SK-N-SH (cell line): ENCODE results near the gene PKP4. TPM values are rescaled to one million over a fixed set of nuclear protein-coding genes. Genes with fewer than 3 reads are reported as not detected.

Experiments used
- CTCF ChIA-PET: fragments of 300-600, 350-600 bp; formaldehyde crosslinking; extraction: SDS; loops from one replicate; lab custom pipeline; 2021; lab: Yijun Ruan, JAX
- POLR2A ChIA-PET: fragments of 350-600 bp; sonication (Branson Sonifier 250); formaldehyde crosslinking; extraction: SDS; loops from one replicate; lab custom pipeline; 2020; ENCODE audit warnings: antibody characterized with exemption, inconsistent platforms; lab: Yijun Ruan, JAX
- DNase-seq: peaks from one replicate; pipeline ENCODE4 v3.0.0; 2012
- H2AFZ ChIP-seq: fragments of 200-600 bp; sonication (generic); 2 replicates; pipeline ENCODE4 v1.8.1; 2016; ENCODE audit warnings: antibody characterized with exemption, mild to moderate bottlenecking, low read depth
- H3F3A ChIP-seq: fragments of 200-600 bp; sonication (generic); replicated peaks from 2 replicates; pipeline ENCODE3; 2016; ENCODE audit warnings: antibody characterized with exemption, mild to moderate bottlenecking; ENCODE audit not compliant: insufficient read depth
- H3K27ac ChIP-seq, 2 experiments: fragments of 200-500 bp in 1 of 2; fragments of 200-600 bp in 1 of 2; sonication (Bioruptor generic) in 1 of 2; sonication (generic), shearing (Covaris generic) in 1 of 2; 2 replicates each; pipeline versions ENCODE4 v1.5.1 to v1.6.1; 2014 to 2016; ENCODE audit warnings: low read depth in 2 of 2, inconsistent platforms in 1 of 2, low read length in 1 of 2, mild to moderate bottlenecking in 1 of 2, mixed read lengths in 1 of 2
- H3K27me3 ChIP-seq: fragments of 200-600 bp; sonication (generic), shearing (Covaris generic); 2 replicates; pipeline ENCODE4 v1.6.1; 2016; ENCODE audit warnings: mixed run types; ENCODE audit not compliant: insufficient read depth
- H3K36me3 ChIP-seq, 2 experiments: fragments of 200-500 bp in 1 of 2; fragments of 200-600 bp in 1 of 2; sonication (Bioruptor generic) in 1 of 2; sonication (generic) in 1 of 2; replicated peaks in 1 of 2; 2 replicates each; pipeline versions ENCODE3 to v1.5.1; 2014 to 2016; ENCODE audit warnings: low read length in 1 of 2, mild to moderate bottlenecking in 1 of 2; ENCODE audit not compliant: insufficient read depth in 2 of 2, control insufficient read depth in 1 of 2
- H3K4me1 ChIP-seq, 2 experiments: fragments of 200-500 bp in 1 of 2; fragments of 200-600 bp in 1 of 2; sonication (Bioruptor generic) in 1 of 2; sonication (generic), shearing (Covaris generic) in 1 of 2; 2 replicates each; pipeline versions ENCODE4 v1.5.1 to v1.6.1; 2014 to 2016; ENCODE audit warnings: low read depth in 1 of 2, low read length in 1 of 2, mixed run types in 1 of 2; ENCODE audit not compliant: insufficient read depth in 2 of 2, control insufficient read depth in 1 of 2
- H3K4me2 ChIP-seq: fragments of 200-600 bp; sonication (generic), shearing (Covaris generic); 2 replicates; pipeline ENCODE4 v1.6.1; 2017; ENCODE audit warnings: mixed run types
- H3K4me3 ChIP-seq, 2 experiments: fragments of 200-500 bp in 1 of 2; fragments of 200-600 bp in 1 of 2; sonication (Bioruptor generic) in 1 of 2; sonication (generic), shearing (Covaris generic) in 1 of 2; 2 replicates each; pipeline versions ENCODE4 v1.5.1 to v1.8.1; 2014 to 2016; ENCODE audit warnings: low read depth in 2 of 2, inconsistent platforms in 1 of 2, low read length in 1 of 2, mild to moderate bottlenecking in 1 of 2, mixed read lengths in 1 of 2, moderate library complexity in 1 of 2
- H3K79me2 ChIP-seq: fragments of 200-600 bp; sonication (generic); 2 replicates; pipeline ENCODE4 v1.8.1; 2017; ENCODE audit warnings: mild to moderate bottlenecking; ENCODE audit not compliant: insufficient read depth
- H3K9ac ChIP-seq: fragments of 200-600 bp; sonication (generic); 2 replicates; pipeline ENCODE4 v1.6.1; 2017; ENCODE audit warnings: mixed run types
- H3K9me2 ChIP-seq: fragments of 200-600 bp; sonication (generic); 2 replicates; pipeline ENCODE4 v1.6.1; 2017; ENCODE audit warnings: mixed run types
- H3K9me3 ChIP-seq: fragments of 200-600 bp; sonication (generic); 2 replicates; pipeline ENCODE4 v1.6.1; 2017; ENCODE audit warnings: mixed run types, mild to moderate bottlenecking, moderate library complexity
- H4K20me1 ChIP-seq: fragments of 200-600 bp; sonication (generic); 2 replicates; pipeline ENCODE4 v1.6.1; 2017; ENCODE audit warnings: mild to moderate bottlenecking, mixed run types; ENCODE audit not compliant: insufficient read depth
- CHD2 ChIP-seq: fragments of 150-350 bp; IDR thresholded peaks from 2 replicates; pipeline ENCODE4 v1.6.1; 2018; ENCODE audit warnings: low read length; ENCODE audit not compliant: partially characterized antibody
- EP300 ChIP-seq, 2 experiments: IDR thresholded peaks; 2 replicates each; pipeline versions ENCODE4 v1.4.0 to v1.6.1; 2012; ENCODE audit warnings: borderline replicate concordance in 1 of 2, low read depth in 1 of 2, low read length in 1 of 2
- EZH2phosphoT487 ChIP-seq: fragments of 200-600 bp; sonication (generic); IDR thresholded peaks from 2 replicates; pipeline ENCODE4 v1.6.1; 2017; ENCODE audit warnings: low read depth, mixed run types, mild to moderate bottlenecking, antibody characterized with exemption, moderate library complexity, borderline replicate concordance
- FOXJ3 ChIP-seq: sonication (generic); formaldehyde crosslinking; IDR thresholded peaks from 2 replicates; pipeline ENCODE4 v1.5.1; 2020; ENCODE audit warnings: mild to moderate bottlenecking, missing genetic modification reagents
- GATA2 ChIP-seq: sonication (generic); formaldehyde crosslinking; IDR thresholded peaks from 2 replicates; pipeline ENCODE4 v1.5.0; 2020; ENCODE audit warnings: mild to moderate bottlenecking, missing genetic modification reagents
- JUND ChIP-seq: IDR thresholded peaks from 2 replicates; pipeline ENCODE4 v1.4.0; 2012
- RAD21 ChIP-seq: IDR thresholded peaks from 2 replicates; pipeline ENCODE4 v1.6.1; 2012; ENCODE audit warnings: mild to moderate bottlenecking, low read length
- RFX5 ChIP-seq: IDR thresholded peaks from 2 replicates; pipeline ENCODE4 v1.6.1; 2012; ENCODE audit warnings: mild to moderate bottlenecking, improper control_type of control experiment, low read length
- RXRA ChIP-seq: IDR thresholded peaks from 2 replicates; pipeline ENCODE4 v1.4.0; 2012; ENCODE audit warnings: low read depth, mild to moderate bottlenecking, borderline replicate concordance
- TAF1 ChIP-seq: IDR thresholded peaks from 2 replicates; pipeline ENCODE4 v1.6.1; 2012; ENCODE audit warnings: low read depth, mild to moderate bottlenecking, low read length, moderate library complexity, borderline replicate concordance
- TCF12 ChIP-seq: IDR thresholded peaks from 2 replicates; pipeline ENCODE4 v1.4.0; 2012
- WGBS: methylation state at CpG from one replicate; pipeline ENCODE4 v1.1.6; 2017; ENCODE audit warnings: low lambda C conversion rate; 5-methylcytosine and 5-hydroxymethylcytosine counted together
- polyA plus RNA-seq, 3 experiments: library from polyadenylated mRNA; depleted of rRNA; stranded (reverse); fragments of >200 nt; gene quantifications; 2 replicates each; pipeline ENCODE4 v1.2.3, GENCODE V29; 2012
- TF ChIP-seq, protein P1 (sequence below): fragments of 150-350 bp; IDR thresholded peaks from 2 replicates; pipeline ENCODE4 v1.6.1; 2017; ENCODE audit warnings: antibody characterized with exemption, low read length, low read depth, borderline replicate concordance
- TF ChIP-seq, protein P2 (sequence below): fragments of 200-600 bp; sonication (generic); IDR thresholded peaks from 2 replicates; pipeline ENCODE4 v1.6.1; 2017; ENCODE audit warnings: antibody characterized with exemption, mild to moderate bottlenecking, moderate library complexity

PKP4 gene
- polyA plus RNA-seq, 1 of the 3 experiments (the other 2 are of a cell fraction): 10.9 TPM

DNA sequence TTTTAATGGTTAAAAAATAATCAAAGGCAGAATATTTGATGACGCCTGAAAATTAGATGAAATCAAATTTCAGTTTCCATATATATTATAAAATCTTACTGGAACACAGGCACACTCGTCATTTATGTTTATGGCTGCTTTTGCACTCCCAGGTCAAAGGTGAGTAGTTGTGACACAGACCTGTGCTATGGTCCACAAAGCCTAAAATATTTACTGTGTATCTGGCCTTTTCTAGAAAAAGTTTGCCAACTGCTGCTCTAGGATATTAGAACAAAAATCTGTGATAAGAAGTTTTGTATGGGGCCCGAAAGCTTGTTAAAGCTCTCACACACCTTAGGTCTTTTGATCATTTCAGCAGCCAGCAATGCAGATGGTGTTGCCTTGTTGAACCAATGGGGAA, 104.3 kb downstream of the PKP4 start:
- no peaks in the 10 kb centered on the region for H3K9me2 ChIP-seq
- TF ChIP-seq, protein P1, sequence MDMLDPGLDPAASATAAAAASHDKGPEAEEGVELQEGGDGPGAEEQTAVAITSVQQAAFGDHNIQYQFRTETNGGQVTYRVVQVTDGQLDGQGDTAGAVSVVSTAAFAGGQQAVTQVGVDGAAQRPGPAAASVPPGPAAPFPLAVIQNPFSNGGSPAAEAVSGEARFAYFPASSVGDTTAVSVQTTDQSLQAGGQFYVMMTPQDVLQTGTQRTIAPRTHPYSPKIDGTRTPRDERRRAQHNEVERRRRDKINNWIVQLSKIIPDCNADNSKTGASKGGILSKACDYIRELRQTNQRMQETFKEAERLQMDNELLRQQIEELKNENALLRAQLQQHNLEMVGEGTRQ: no peak
- TF ChIP-seq, protein P2, sequence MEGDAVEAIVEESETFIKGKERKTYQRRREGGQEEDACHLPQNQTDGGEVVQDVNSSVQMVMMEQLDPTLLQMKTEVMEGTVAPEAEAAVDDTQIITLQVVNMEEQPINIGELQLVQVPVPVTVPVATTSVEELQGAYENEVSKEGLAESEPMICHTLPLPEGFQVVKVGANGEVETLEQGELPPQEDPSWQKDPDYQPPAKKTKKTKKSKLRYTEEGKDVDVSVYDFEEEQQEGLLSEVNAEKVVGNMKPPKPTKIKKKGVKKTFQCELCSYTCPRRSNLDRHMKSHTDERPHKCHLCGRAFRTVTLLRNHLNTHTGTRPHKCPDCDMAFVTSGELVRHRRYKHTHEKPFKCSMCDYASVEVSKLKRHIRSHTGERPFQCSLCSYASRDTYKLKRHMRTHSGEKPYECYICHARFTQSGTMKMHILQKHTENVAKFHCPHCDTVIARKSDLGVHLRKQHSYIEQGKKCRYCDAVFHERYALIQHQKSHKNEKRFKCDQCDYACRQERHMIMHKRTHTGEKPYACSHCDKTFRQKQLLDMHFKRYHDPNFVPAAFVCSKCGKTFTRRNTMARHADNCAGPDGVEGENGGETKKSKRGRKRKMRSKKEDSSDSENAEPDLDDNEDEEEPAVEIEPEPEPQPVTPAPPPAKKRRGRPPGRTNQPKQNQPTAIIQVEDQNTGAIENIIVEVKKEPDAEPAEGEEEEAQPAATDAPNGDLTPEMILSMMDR: no peak
- TF ChIP-seq GATA2 (CRISPR knock-in tag) (no peak), RXRA (no peak), EZH2phosphoT487 (no peak), EP300 (IDR thresholded peaks at IDR 0.05; ENCODE audit: borderline replicate concordance in 1 of 2, low read depth in 1 of 2, low read length in 1 of 2) (no peak), RFX5 (no peak), JUND (no peak), CHD2 (no peak)
- TF ChIP-seq, all 33 proteins: peak for 0
- ChIA-PET CTCF (no interaction called here), POLR2A (interaction anchor here (0.6 kb wide), 1 partner anchor 768 kb away, joined by 3 read pairs; no protein-coding TSS in a partner anchor)
- H2AFZ ChIP-seq: no peak overlapping the region
- H3K4me1 ChIP-seq: no peaks in the 10 kb centered on the region
- no peaks in the 10 kb centered on the region for H3K79me2 ChIP-seq
- H3F3A ChIP-seq: no peaks in the 10 kb centered on the region
- no peaks in the 10 kb centered on the region for H3K36me3 ChIP-seq
- H3K4me3 ChIP-seq: no peak overlapping the region
- no peaks in the 10 kb centered on the region for H4K20me1 ChIP-seq
- H3K9ac ChIP-seq: no peak overlapping the region
- H3K27ac ChIP-seq: no peak overlapping the region
- no peak for DNase-seq
- H3K27me3 ChIP-seq: no peaks in the 10 kb centered on the region
- 92% methylated on average over 3 of the region's 3 CpGs for WGBS
- no peaks in the 10 kb centered on the region for H3K9me3 ChIP-seq
- H3K4me2 ChIP-seq: no peak overlapping the region

DNA sequence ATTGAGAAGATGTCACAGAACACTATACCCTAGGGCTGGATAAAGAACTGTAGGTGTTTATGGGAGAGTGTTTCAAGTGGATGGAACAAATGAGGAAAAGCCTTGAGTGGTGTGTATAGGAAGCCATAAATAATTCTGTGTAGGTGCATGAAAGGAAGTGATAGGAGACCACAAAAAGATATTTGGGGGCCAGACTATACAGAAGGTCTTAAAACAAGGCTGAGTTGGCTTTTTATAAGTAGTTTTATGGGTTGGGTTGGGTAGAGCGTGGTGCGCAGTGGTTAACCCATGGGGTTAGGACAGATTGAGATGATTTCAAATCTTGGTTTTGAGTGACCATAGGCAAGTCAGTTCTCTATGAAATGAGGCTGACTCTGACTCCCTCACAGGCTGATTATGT, 110.5 kb downstream of the PKP4 start:
- TF ChIP-seq RAD21 (no peak), TCF12 (no peak), FOXJ3 (CRISPR knock-in tag) (no peak), TAF1 (no peak), RXRA (no peak)
- TF ChIP-seq, protein P2: no peak
- TF ChIP-seq, protein P1: no peak
- no peak overlapping the region for H3K4me2 ChIP-seq
- H4K20me1 ChIP-seq: no peaks in the 10 kb centered on the region
- no peaks in the 10 kb centered on the region for H3K36me3 ChIP-seq
- H3K9me3 ChIP-seq: no peaks in the 10 kb centered on the region
- H2AFZ ChIP-seq: no peak overlapping the region
- ChIA-PET CTCF (no interaction called here), POLR2A (no interaction called here)
- H3K79me2 ChIP-seq: no peaks in the 10 kb centered on the region
- no peaks in the 10 kb centered on the region for H3K9me2 ChIP-seq
- no peaks in the 10 kb centered on the region for H3K4me1 ChIP-seq
- no peak overlapping the region for H3K9ac ChIP-seq
- DNase-seq: no peak
- no peaks in the 10 kb centered on the region for H3K27me3 ChIP-seq
- WGBS: 100% methylated on average over 2 of the region's 2 CpGs
- no peaks in the 10 kb centered on the region for H3F3A ChIP-seq
- H3K4me3 ChIP-seq: no peak overlapping the region
- H3K27ac ChIP-seq: no peak overlapping the region
